ENCODE results near the gene BRWD1. TPM values are rescaled to one million over a fixed set of nuclear protein-coding genes. Genes with fewer than 3 reads are reported as not detected.

BRWD1 gene
- total and polyA plus RNA-seq, 2 experiments from 2014 or later, result 35.2 to 75.5 TPM

DNA sequence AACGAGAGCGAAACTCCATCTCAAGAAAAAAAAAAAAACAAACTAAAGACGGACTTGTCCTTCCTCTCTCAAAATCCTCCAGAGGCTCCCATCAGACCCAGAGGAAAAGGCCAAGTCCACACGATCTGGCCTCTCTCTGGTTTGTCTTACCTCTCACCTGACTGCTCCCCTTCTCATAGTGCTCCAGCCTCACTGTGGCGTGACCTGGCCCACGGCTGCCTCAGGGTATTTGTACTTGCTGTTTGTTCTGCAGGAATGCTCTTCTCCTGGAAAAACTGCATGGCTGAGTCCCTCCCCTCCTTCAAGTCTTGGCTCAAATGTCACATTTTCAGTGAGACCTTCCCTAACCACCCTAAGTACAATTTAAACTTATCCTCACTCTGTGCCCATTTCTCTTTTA is 8.0 kb upstream of the BRWD1 start:
- Histone ChIP-seq H3F3A (replicated peaks; ENCODE audit: low read depth) (no peaks in the 10 kb centered on the region), H3K36me3 (ENCODE audit: insufficient read depth) (no peaks in the 10 kb centered on the region), H3K27me3 (ENCODE audit: insufficient read depth) (no peaks in the 10 kb centered on the region), H3K9me2 (ENCODE audit: insufficient read depth) (no peaks in the 10 kb centered on the region), H4K20me1 (replicated peaks; ENCODE audit: insufficient read depth) (no peaks in the 10 kb centered on the region), H3K4me3 (no peak overlapping the region), H3K4me2 (no peak overlapping the region), H3K27ac (ENCODE audit: low read depth) (no peak overlapping the region), H2AFZ (no peak overlapping the region), H3K79me2 (replicated peaks; ENCODE audit: insufficient read depth) (no peaks in the 10 kb centered on the region), H3K4me1 (ENCODE audit: insufficient read depth) (no peaks in the 10 kb centered on the region)
- TF ChIP-seq, protein P1, sequence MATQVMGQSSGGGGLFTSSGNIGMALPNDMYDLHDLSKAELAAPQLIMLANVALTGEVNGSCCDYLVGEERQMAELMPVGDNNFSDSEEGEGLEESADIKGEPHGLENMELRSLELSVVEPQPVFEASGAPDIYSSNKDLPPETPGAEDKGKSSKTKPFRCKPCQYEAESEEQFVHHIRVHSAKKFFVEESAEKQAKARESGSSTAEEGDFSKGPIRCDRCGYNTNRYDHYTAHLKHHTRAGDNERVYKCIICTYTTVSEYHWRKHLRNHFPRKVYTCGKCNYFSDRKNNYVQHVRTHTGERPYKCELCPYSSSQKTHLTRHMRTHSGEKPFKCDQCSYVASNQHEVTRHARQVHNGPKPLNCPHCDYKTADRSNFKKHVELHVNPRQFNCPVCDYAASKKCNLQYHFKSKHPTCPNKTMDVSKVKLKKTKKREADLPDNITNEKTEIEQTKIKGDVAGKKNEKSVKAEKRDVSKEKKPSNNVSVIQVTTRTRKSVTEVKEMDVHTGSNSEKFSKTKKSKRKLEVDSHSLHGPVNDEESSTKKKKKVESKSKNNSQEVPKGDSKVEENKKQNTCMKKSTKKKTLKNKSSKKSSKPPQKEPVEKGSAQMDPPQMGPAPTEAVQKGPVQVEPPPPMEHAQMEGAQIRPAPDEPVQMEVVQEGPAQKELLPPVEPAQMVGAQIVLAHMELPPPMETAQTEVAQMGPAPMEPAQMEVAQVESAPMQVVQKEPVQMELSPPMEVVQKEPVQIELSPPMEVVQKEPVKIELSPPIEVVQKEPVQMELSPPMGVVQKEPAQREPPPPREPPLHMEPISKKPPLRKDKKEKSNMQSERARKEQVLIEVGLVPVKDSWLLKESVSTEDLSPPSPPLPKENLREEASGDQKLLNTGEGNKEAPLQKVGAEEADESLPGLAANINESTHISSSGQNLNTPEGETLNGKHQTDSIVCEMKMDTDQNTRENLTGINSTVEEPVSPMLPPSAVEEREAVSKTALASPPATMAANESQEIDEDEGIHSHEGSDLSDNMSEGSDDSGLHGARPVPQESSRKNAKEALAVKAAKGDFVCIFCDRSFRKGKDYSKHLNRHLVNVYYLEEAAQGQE (IDR thresholded peaks at IDR 0.05; ENCODE audit: unreplicated experiment), result no peak
- TF ChIP-seq NANOG (IDR thresholded peaks at IDR 0.05; ENCODE audit: borderline replicate concordance) (no peak), EZH2phosphoT487 (IDR thresholded peaks at IDR 0.05; ENCODE audit: unreplicated experiment) (no peak), ZNF331 (CRISPR knock-in tag; IDR thresholded peaks at IDR 0.05; ENCODE audit: low read depth) (no peak), CREB1 (CRISPR knock-in tag; IDR thresholded peaks at IDR 0.05; ENCODE audit: low read depth) (no peak), EZH2 (IDR thresholded peaks at IDR 0.05; ENCODE audit: low read depth, unreplicated experiment) (no peak), POLR2AphosphoS5 (IDR thresholded peaks at IDR 0.05; ENCODE audit: low read depth) (no peak), ZNF114 (CRISPR knock-in tag; IDR thresholded peaks at IDR 0.05) (no peak), STAT1 (IDR thresholded peaks at IDR 0.05; ENCODE audit: unreplicated experiment) (no peak), JUNB (IDR thresholded peaks at IDR 0.05; ENCODE audit: unreplicated experiment) (no peak)
- TF ChIP-seq, protein P2, sequence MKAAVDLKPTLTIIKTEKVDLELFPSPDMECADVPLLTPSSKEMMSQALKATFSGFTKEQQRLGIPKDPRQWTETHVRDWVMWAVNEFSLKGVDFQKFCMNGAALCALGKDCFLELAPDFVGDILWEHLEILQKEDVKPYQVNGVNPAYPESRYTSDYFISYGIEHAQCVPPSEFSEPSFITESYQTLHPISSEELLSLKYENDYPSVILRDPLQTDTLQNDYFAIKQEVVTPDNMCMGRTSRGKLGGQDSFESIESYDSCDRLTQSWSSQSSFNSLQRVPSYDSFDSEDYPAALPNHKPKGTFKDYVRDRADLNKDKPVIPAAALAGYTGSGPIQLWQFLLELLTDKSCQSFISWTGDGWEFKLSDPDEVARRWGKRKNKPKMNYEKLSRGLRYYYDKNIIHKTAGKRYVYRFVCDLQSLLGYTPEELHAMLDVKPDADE (IDR thresholded peaks at IDR 0.05), result no peak
- TF ChIP-seq, protein P3, sequence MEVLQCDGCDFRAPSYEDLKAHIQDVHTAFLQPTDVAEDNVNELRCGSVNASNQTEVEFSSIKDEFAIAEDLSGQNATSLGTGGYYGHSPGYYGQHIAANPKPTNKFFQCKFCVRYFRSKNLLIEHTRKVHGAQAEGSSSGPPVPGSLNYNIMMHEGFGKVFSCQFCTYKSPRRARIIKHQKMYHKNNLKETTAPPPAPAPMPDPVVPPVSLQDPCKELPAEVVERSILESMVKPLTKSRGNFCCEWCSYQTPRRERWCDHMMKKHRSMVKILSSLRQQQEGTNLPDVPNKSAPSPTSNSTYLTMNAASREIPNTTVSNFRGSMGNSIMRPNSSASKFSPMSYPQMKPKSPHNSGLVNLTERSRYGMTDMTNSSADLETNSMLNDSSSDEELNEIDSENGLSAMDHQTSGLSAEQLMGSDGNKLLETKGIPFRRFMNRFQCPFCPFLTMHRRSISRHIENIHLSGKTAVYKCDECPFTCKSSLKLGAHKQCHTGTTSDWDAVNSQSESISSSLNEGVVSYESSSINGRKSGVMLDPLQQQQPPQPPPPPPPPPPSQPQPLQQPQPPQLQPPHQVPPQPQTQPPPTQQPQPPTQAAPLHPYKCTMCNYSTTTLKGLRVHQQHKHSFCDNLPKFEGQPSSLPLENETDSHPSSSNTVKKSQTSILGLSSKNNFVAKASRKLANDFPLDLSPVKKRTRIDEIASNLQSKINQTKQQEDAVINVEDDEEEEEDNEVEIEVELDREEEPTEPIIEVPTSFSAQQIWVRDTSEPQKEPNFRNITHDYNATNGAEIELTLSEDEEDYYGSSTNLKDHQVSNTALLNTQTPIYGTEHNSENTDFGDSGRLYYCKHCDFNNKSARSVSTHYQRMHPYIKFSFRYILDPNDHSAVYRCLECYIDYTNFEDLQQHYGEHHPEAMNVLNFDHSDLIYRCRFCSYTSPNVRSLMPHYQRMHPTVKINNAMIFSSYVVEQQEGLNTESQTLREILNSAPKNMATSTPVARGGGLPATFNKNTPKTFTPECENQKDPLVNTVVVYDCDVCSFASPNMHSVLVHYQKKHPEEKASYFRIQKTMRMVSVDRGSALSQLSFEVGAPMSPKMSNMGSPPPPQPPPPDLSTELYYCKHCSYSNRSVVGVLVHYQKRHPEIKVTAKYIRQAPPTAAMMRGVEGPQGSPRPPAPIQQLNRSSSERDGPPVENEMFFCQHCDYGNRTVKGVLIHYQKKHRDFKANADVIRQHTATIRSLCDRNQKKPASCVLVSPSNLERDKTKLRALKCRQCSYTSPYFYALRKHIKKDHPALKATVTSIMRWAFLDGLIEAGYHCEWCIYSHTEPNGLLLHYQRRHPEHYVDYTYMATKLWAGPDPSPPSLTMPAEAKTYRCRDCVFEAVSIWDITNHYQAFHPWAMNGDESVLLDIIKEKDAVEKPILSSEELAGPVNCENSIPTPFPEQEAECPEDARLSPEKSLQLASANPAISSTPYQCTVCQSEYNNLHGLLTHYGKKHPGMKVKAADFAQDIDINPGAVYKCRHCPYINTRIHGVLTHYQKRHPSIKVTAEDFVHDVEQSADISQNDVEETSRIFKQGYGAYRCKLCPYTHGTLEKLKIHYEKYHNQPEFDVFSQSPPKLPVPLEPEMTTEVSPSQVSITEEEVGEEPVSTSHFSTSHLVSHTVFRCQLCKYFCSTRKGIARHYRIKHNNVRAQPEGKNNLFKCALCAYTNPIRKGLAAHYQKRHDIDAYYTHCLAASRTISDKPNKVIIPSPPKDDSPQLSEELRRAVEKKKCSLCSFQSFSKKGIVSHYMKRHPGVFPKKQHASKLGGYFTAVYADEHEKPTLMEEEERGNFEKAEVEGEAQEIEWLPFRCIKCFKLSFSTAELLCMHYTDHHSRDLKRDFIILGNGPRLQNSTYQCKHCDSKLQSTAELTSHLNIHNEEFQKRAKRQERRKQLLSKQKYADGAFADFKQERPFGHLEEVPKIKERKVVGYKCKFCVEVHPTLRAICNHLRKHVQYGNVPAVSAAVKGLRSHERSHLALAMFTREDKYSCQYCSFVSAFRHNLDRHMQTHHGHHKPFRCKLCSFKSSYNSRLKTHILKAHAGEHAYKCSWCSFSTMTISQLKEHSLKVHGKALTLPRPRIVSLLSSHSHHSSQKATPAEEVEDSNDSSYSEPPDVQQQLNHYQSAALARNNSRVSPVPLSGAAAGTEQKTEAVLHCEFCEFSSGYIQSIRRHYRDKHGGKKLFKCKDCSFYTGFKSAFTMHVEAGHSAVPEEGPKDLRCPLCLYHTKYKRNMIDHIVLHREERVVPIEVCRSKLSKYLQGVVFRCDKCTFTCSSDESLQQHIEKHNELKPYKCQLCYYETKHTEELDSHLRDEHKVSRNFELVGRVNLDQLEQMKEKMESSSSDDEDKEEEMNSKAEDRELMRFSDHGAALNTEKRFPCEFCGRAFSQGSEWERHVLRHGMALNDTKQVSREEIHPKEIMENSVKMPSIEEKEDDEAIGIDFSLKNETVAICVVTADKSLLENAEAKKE (CRISPR knock-in tag; IDR thresholded peaks at IDR 0.05), result no peak
- TF ChIP-seq, protein P4, sequence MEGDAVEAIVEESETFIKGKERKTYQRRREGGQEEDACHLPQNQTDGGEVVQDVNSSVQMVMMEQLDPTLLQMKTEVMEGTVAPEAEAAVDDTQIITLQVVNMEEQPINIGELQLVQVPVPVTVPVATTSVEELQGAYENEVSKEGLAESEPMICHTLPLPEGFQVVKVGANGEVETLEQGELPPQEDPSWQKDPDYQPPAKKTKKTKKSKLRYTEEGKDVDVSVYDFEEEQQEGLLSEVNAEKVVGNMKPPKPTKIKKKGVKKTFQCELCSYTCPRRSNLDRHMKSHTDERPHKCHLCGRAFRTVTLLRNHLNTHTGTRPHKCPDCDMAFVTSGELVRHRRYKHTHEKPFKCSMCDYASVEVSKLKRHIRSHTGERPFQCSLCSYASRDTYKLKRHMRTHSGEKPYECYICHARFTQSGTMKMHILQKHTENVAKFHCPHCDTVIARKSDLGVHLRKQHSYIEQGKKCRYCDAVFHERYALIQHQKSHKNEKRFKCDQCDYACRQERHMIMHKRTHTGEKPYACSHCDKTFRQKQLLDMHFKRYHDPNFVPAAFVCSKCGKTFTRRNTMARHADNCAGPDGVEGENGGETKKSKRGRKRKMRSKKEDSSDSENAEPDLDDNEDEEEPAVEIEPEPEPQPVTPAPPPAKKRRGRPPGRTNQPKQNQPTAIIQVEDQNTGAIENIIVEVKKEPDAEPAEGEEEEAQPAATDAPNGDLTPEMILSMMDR (conservative IDR thresholded peaks at IDR 0.05; ENCODE audit: low read depth in 2 of 2), result no peak
- Mint-ChIP-seq H3K36me3 (ENCODE audit: low read depth) (peaks cover 1% of the 10 kb centered on the region; the same call in 1 of the 3 replicates), H3K4me3 (no peak overlapping the region), H3K27me3 (ENCODE audit: insufficient read depth, low read depth, poor library complexity) (peaks cover 3% of the 10 kb centered on the region), H3K4me1 (no peaks in the 10 kb centered on the region), H3K9me3 (no peaks in the 10 kb centered on the region), H3K27ac (no peak overlapping the region)
- DNase-seq (ENCODE audit: low spot score), result no peak
- no peak for ATAC-seq

Data from GM23338 (cell line).